WTC11 (cell line): Measurements from ENCODE around the gene MAB21L4.

Experiments
- ATF1 ChIP-seq: sonication (generic); formaldehyde crosslinking; IDR thresholded peaks from 2 replicates; pipeline ENCODE4 v1.8.1; 2023; ENCODE audit warnings: mild to moderate bottlenecking, moderate library complexity, missing genetic modification reagents
- ESRRA ChIP-seq: sonication (generic); formaldehyde crosslinking; IDR thresholded peaks from 2 replicates; pipeline ENCODE4 v1.8.1; 2022; ENCODE audit warnings: mild to moderate bottlenecking, missing genetic modification reagents, borderline replicate concordance
- GRHL2 ChIP-seq: fragments of 250-450 bp; sonication (Bioruptor Pico); IDR thresholded peaks from 2 replicates; pipeline ENCODE4 v1.8.0; 2022; ENCODE audit warnings: mild to moderate bottlenecking, moderate library complexity; ENCODE audit not compliant: insufficient replicate concordance, severe bottlenecking
- IRF1 ChIP-seq: sonication (generic); formaldehyde crosslinking; IDR thresholded peaks from 2 replicates; pipeline ENCODE4 v1.8.0; 2023; ENCODE audit warnings: missing genetic modification reagents
- NFE2L1 ChIP-seq: sonication (generic); formaldehyde crosslinking; IDR thresholded peaks from 2 replicates; pipeline ENCODE4 v1.8.1; 2023; ENCODE audit warnings: missing genetic modification reagents
- NR3C1 ChIP-seq: sonication (generic); formaldehyde crosslinking; conservative IDR thresholded peaks from 2 replicates; pipeline ENCODE4 v1.8.1; 2023; ENCODE audit warnings: low read depth, mild to moderate bottlenecking, missing genetic modification reagents
- OVOL2 ChIP-seq: fragments of 250-450 bp; sonication (Bioruptor Pico); IDR thresholded peaks from 2 replicates; pipeline ENCODE4 v1.9.0; 2021; ENCODE audit warnings: mild to moderate bottlenecking, borderline replicate concordance
- TEAD4 ChIP-seq: sonication (generic); formaldehyde crosslinking; IDR thresholded peaks from 2 replicates; pipeline ENCODE4 v1.8.0; 2022; ENCODE audit warnings: mild to moderate bottlenecking, missing genetic modification reagents
- TP53 ChIP-seq: sonication (generic); formaldehyde crosslinking; IDR thresholded peaks from 2 replicates; pipeline ENCODE4 v1.8.1; 2023; ENCODE audit warnings: mild to moderate bottlenecking, missing genetic modification reagents
- ZBTB21 ChIP-seq: sonication (generic); formaldehyde crosslinking; IDR thresholded peaks from 2 replicates; pipeline ENCODE4 v1.8.1; 2023; ENCODE audit warnings: mild to moderate bottlenecking, missing genetic modification reagents, borderline replicate concordance
- ZNF232 ChIP-seq: sonication (generic); formaldehyde crosslinking; IDR thresholded peaks from 2 replicates; pipeline ENCODE4 v1.8.0; 2022; ENCODE audit warnings: mild to moderate bottlenecking, missing genetic modification reagents
- TF ChIP-seq, protein P1 (sequence below): fragments of 200-600 bp; IDR thresholded peaks from 2 replicates; pipeline ENCODE4 v1.8.0; 2022; ENCODE audit warnings: antibody characterized with exemption
- TF ChIP-seq, protein P2 (sequence below): fragments of 250-450 bp; sonication (Bioruptor Pico); IDR thresholded peaks from 2 replicates; pipeline ENCODE4 v1.8.0; 2021; ENCODE audit warnings: mild to moderate bottlenecking

DNA sequence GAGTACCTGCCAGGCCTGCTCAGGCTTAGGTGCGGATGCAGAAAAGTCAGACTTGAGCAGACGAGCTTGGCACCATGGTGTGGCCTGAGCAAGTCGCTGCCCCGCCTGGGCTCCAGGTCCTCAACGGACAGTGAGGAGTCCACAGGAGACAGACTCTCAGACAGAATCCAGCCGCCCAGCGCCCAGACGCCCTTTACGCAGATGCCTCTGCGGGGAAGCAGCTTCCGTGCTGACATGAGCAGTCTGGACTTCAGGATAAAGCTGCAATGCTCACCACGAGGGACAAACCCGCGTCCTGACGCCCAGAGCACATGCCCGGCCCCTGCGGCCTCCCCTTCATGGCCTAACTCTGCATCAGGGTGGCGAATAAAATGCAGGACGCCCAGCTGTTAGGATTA lies 3.5 kb upstream of the MAB21L4 start:
- TF ChIP-seq TP53 (CRISPR knock-in tag) = no peak
- TF ChIP-seq, protein P1, sequence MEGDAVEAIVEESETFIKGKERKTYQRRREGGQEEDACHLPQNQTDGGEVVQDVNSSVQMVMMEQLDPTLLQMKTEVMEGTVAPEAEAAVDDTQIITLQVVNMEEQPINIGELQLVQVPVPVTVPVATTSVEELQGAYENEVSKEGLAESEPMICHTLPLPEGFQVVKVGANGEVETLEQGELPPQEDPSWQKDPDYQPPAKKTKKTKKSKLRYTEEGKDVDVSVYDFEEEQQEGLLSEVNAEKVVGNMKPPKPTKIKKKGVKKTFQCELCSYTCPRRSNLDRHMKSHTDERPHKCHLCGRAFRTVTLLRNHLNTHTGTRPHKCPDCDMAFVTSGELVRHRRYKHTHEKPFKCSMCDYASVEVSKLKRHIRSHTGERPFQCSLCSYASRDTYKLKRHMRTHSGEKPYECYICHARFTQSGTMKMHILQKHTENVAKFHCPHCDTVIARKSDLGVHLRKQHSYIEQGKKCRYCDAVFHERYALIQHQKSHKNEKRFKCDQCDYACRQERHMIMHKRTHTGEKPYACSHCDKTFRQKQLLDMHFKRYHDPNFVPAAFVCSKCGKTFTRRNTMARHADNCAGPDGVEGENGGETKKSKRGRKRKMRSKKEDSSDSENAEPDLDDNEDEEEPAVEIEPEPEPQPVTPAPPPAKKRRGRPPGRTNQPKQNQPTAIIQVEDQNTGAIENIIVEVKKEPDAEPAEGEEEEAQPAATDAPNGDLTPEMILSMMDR = no peak
- no peak for TF ChIP-seq GRHL2
- TF ChIP-seq TEAD4 (CRISPR knock-in tag) = no peak
- TF ChIP-seq NFE2L1 (CRISPR knock-in tag) = no peak
- TF ChIP-seq ATF1 (CRISPR knock-in tag) = no peak
- TF ChIP-seq ESRRA (CRISPR knock-in tag) = no peak
- TF ChIP-seq IRF1 (CRISPR knock-in tag) = no peak
- no peak for TF ChIP-seq ZBTB21 (CRISPR knock-in tag)
- no peak for TF ChIP-seq NR3C1 (CRISPR knock-in tag)
- TF ChIP-seq OVOL2 (CRISPR knock-in tag) = no peak
- TF ChIP-seq, protein P2, sequence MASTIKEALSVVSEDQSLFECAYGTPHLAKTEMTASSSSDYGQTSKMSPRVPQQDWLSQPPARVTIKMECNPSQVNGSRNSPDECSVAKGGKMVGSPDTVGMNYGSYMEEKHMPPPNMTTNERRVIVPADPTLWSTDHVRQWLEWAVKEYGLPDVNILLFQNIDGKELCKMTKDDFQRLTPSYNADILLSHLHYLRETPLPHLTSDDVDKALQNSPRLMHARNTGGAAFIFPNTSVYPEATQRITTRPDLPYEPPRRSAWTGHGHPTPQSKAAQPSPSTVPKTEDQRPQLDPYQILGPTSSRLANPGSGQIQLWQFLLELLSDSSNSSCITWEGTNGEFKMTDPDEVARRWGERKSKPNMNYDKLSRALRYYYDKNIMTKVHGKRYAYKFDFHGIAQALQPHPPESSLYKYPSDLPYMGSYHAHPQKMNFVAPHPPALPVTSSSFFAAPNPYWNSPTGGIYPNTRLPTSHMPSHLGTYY = no peak
- TF ChIP-seq ZNF232 (CRISPR knock-in tag) = no peak
